HCT116 (cell line): ENCODE measurements around the gene FBXL16. TPM values are rescaled to one million over a fixed set of nuclear protein-coding genes. Genes with fewer than 3 reads are reported as not detected.

Experiments
- ATAC-seq: fragments of 200-7000 bp; cut with Tn5 transposase; 2 replicates; pipeline ENCODE4 v1.9.1; 2020; ENCODE audit warnings: mild to moderate bottlenecking, moderate library complexity
- BruUV-seq: library from RNA; stranded (reverse); fragments of 400-500 nt; replicated peaks from 2 replicates; lab custom pipeline; 2021; lab: Mats Ljungman, UMichigan
- CTCF ChIA-PET: fragments of 300-600 bp; sonication (Branson Sonifier 250); formaldehyde crosslinking; loops from one replicate; lab custom pipeline; 2021; ENCODE audit warnings: antibody characterized with exemption; lab: Charles Lee
- POLR2A ChIA-PET: fragments of 300-600, 350-600 bp; sonication (Branson Sonifier 250); formaldehyde crosslinking; loops from one replicate; lab custom pipeline; 2021; ENCODE audit warnings: antibody characterized with exemption; lab: Charles Lee
- RAD21 ChIA-PET, 2 experiments: fragments of 300-600 bp; sonication (Branson Sonifier 250); formaldehyde crosslinking; loops; one replicate each; lab custom pipeline; 2023; ENCODE audit warnings: low total read pairs in 2 of 2; ENCODE audit not compliant: uncharacterized antibody in 2 of 2, unreplicated experiment in 2 of 2, low non-redundant PET in 1 of 2; lab: Charles Lee
- DNase-seq: peaks from one replicate; pipeline ENCODE4 v3.0.0-alpha.2; 2010; ENCODE audit warnings: low read depth, low spot score
- H2AFZ ChIP-seq: fragments of 200-600 bp; shearing (Covaris generic), sonication (generic); 2 replicates; pipeline ENCODE4 v1.6.1; 2017; ENCODE audit warnings: low read depth, mixed run types, mixed read lengths, antibody characterized with exemption, low read length; ENCODE audit not compliant: poor library complexity, severe bottlenecking
- H3K27ac ChIP-seq: 2 replicates; pipeline ENCODE4 v1.5.1; 2012; ENCODE audit warnings: low read depth, low read length
- H3K27me3 ChIP-seq: fragments of 200-600 bp; sonication (generic); 2 replicates; pipeline ENCODE4 v1.6.1; 2016; ENCODE audit warnings: mixed run types, low read length, mixed read lengths; ENCODE audit not compliant: insufficient read depth
- H3K36me3 ChIP-seq, 2 experiments: fragments of 200-500 bp in 1 of 2; fragments of 200-600 bp in 1 of 2; sonication (Bioruptor generic) in 1 of 2; sonication (generic) in 1 of 2; 2 replicates each; pipeline versions ENCODE4 v1.5.1 to v1.6.1; 2014 to 2016; ENCODE audit warnings: low read length in 2 of 2, inconsistent platforms in 1 of 2, mixed read lengths in 1 of 2, mixed run types in 1 of 2; ENCODE audit not compliant: insufficient read depth in 2 of 2, control insufficient read depth in 1 of 2
- H3K4me1 ChIP-seq, 2 experiments: fragments of 200-600 bp in 1 of 2; sonication (generic) in 1 of 2; 2 replicates each; pipeline versions ENCODE4 v1.5.1 to v1.6.1; 2012 to 2017; ENCODE audit warnings: low read length in 2 of 2, inconsistent platforms in 1 of 2, mild to moderate bottlenecking in 1 of 2, mixed read lengths in 1 of 2, mixed run types in 1 of 2, moderate library complexity in 1 of 2; ENCODE audit not compliant: insufficient read depth in 2 of 2, control insufficient read depth in 1 of 2
- H3K4me2 ChIP-seq: fragments of 200-600 bp; sonication (generic); 2 replicates; pipeline ENCODE4 v1.6.1; 2017; ENCODE audit warnings: mixed run types, low read length, mixed read lengths
- H3K4me3 ChIP-seq, 2 experiments: fragments of 200-600 bp in 1 of 2; sonication (generic) in 1 of 2; replicated peaks in 1 of 2; 2 replicates each; pipeline ENCODE4 v1.5.1; 2011 to 2016; ENCODE audit warnings: low read length in 2 of 2, control low read depth in 1 of 2, low read depth in 1 of 2, mild to moderate bottlenecking in 1 of 2, mixed read lengths in 1 of 2, mixed run types in 1 of 2
- H3K79me2 ChIP-seq: fragments of 200-600 bp; sonication (generic); 2 replicates; pipeline ENCODE4 v1.6.1; 2017; ENCODE audit warnings: mild to moderate bottlenecking, mixed run types, low read length, moderate library complexity, mixed read lengths; ENCODE audit not compliant: insufficient read depth
- H3K9ac ChIP-seq: fragments of 200-600 bp; sonication (generic); 2 replicates; pipeline ENCODE4 v1.6.1; 2016; ENCODE audit warnings: low read length, mixed read lengths
- H3K9me2 ChIP-seq: fragments of 200-600 bp; sonication (generic), shearing (Covaris generic); 2 replicates; pipeline ENCODE4 v1.6.1; 2017; ENCODE audit warnings: mixed run types, mild to moderate bottlenecking, moderate library complexity; ENCODE audit not compliant: insufficient read depth
- H3K9me3 ChIP-seq, 2 experiments: fragments of 200-500 bp in 1 of 2; fragments of 200-600 bp in 1 of 2; sonication (Bioruptor generic) in 1 of 2; sonication (generic) in 1 of 2; 2 replicates each; pipeline ENCODE4 v1.6.1; 2014 to 2017; ENCODE audit warnings: low read length in 2 of 2, mixed read lengths in 2 of 2, inconsistent platforms in 1 of 2, low read depth in 1 of 2, mild to moderate bottlenecking in 1 of 2, mixed run types in 1 of 2, moderate library complexity in 1 of 2; ENCODE audit not compliant: control insufficient read depth in 1 of 2, insufficient read depth in 1 of 2
- H4K20me1 ChIP-seq: fragments of 200-600 bp; sonication (generic), shearing (Covaris generic); 2 replicates; pipeline ENCODE4 v1.6.1; 2017; ENCODE audit warnings: mixed run types, mild to moderate bottlenecking, moderate library complexity; ENCODE audit not compliant: insufficient read depth
- ATF3 ChIP-seq: IDR thresholded peaks from 2 replicates; pipeline ENCODE4 v1.6.1; 2012
- CBX3 ChIP-seq: IDR thresholded peaks from 2 replicates; pipeline ENCODE4 v1.6.1; 2012; ENCODE audit warnings: low read depth
- CTCF ChIP-seq, 3 experiments: fragments of 200-600 bp in 1 of 3; sonication (generic) in 1 of 3; IDR thresholded peaks in 2 of 3; conservative IDR thresholded peaks in 1 of 3; 2 replicates each; pipeline ENCODE4 v1.5.1; 2012 to 2017; ENCODE audit warnings: low read depth in 2 of 3, low read length in 2 of 3, antibody characterized with exemption in 1 of 3, borderline replicate concordance in 1 of 3, control low read depth in 1 of 3, mild to moderate bottlenecking in 1 of 3, mixed read lengths in 1 of 3, mixed run types in 1 of 3, moderate library complexity in 1 of 3; ENCODE audit not compliant: insufficient read depth in 1 of 3
- EZH2phosphoT487 ChIP-seq: fragments of 200-600 bp; IDR thresholded peaks from 2 replicates; pipeline ENCODE4 v1.6.1; 2018; ENCODE audit warnings: antibody characterized with exemption, borderline replicate concordance
- FOSL1 ChIP-seq: IDR thresholded peaks from 2 replicates; pipeline ENCODE4 v1.6.1; 2012; ENCODE audit warnings: low read depth
- POLR2A ChIP-seq: IDR thresholded peaks from 2 replicates; pipeline ENCODE4 v1.7.0; 2011; ENCODE audit warnings: borderline replicate concordance; ENCODE audit not compliant: insufficient read depth, insufficient read length; ENCODE audit errors: extremely low read depth
- RAD21 ChIP-seq: IDR thresholded peaks from 2 replicates; pipeline ENCODE4 v1.6.1; 2012; ENCODE audit warnings: low read depth, mild to moderate bottlenecking
- SIN3A ChIP-seq: IDR thresholded peaks from 2 replicates; pipeline ENCODE4 v1.6.1; 2012; ENCODE audit warnings: low read depth
- SRF ChIP-seq: IDR thresholded peaks from 2 replicates; pipeline ENCODE4 v1.6.1; 2012; ENCODE audit warnings: low read depth
- TCF7L2 ChIP-seq: IDR thresholded peaks from 2 replicates; pipeline ENCODE4 v1.7.0; 2011; ENCODE audit warnings: borderline replicate concordance, inconsistent platforms; ENCODE audit not compliant: insufficient read depth, insufficient read length; ENCODE audit errors: extremely low read depth
- ZNF274 ChIP-seq: fragments of 200-500 bp; sonication (Bioruptor generic); IDR thresholded peaks from 2 replicates; pipeline ENCODE4 v1.6.1; 2014; ENCODE audit warnings: mild to moderate bottlenecking, low read depth, low read length, inconsistent platforms
- intact Hi-C: fragments of 100-400 bp; cut with micrococcal nuclease; formaldehyde crosslinking; loops from 2 replicates; pipeline ENCODE4 v1.10.0; 2022
- total RNA-seq: library from RNA; stranded (reverse); gene quantifications from one replicate; pipeline ENCODE4 v1.2.1, GENCODE V29; 2021; ENCODE audit not compliant: unreplicated experiment

FBXL16 gene
- total RNA-seq, 1 experiment from 2014 or later, result 49.7 TPM

GRCh38 chr16:739560-740458, 34.2 kb upstream of the FBXL16 start:
- peaks cover 6 to 14% of the 10 kb centered on the region in 2 experiments for H3K36me3 ChIP-seq
- H3K9ac ChIP-seq, result peak overlapping the region; percentile 90
- POLR2A ChIA-PET, result interaction anchor here (0.7 to 1.4 kb wide), 3 partner anchors 12 to 19 kb away, joined by 3 to 5 read pairs (median 4); partner anchors contain the start of gene ANTKMT
- CTCF ChIA-PET, result interaction anchor here (1.4 to 2.2 kb wide), 2 partner anchors 11 kb away, joined by 7 to 9 read pairs; no protein-coding TSS in a partner anchor
- H3K4me1 ChIP-seq, result peaks cover 8 to 21% of the 10 kb centered on the region in 2 experiments
- peak; percentile 20; the same call in 1 of the 2 replicates for ATAC-seq
- H3K4me3 ChIP-seq, result peak overlapping the region; percentile 84 to 90
- intact Hi-C loops, result no loop called here
- DNase-seq, result no peak
- H3K27me3 ChIP-seq, result no peaks in the 10 kb centered on the region
- TF ChIP-seq FOSL1 (no peak), EZH2phosphoT487 (no peak), ZNF274 (no peak), POLR2A (no peak), TCF7L2 (no peak), ATF3 (no peak), CBX3 (no peak), RAD21 (no peak), SIN3A (no peak), SRF (no peak), CTCF (IDR thresholded peaks at IDR 0.05 in 2 of 3, conservative IDR thresholded peaks at IDR 0.05 in 1 of 3; ENCODE audit: borderline replicate concordance in 1 of 3, insufficient read depth in 1 of 3, low read depth in 2 of 3, low read length in 2 of 3) (no peak)
- no peaks in the 10 kb centered on the region for H3K9me2 ChIP-seq
- RAD21 ChIA-PET, result interaction anchor here in 1 of 2 experiments (1.4 kb wide), 1 partner anchor 21 kb away, joined by 5 read pairs; the partner anchor contains the start of gene MSLN
- BruUV-seq, result no TSS peak
- no peaks in the 10 kb centered on the region for H4K20me1 ChIP-seq
- H3K27ac ChIP-seq, result peak overlapping the region; percentile 62
- peaks cover 12% of the 10 kb centered on the region; the same call in 1 of the 2 replicates for H3K79me2 ChIP-seq
- H3K4me2 ChIP-seq, result peak overlapping the region; percentile 95
- H2AFZ ChIP-seq, result no peak overlapping the region
- H3K9me3 ChIP-seq, result no peaks in the 10 kb centered on the region
